NCI-H1048 (cell line): ENCODE results near the gene FAM174C.

Experiments used
- DNase-seq: peaks from one replicate; lab custom pipeline; 2025; lab: John Stamatoyannopoulos, UW

The FAM174C gene

DNA sequence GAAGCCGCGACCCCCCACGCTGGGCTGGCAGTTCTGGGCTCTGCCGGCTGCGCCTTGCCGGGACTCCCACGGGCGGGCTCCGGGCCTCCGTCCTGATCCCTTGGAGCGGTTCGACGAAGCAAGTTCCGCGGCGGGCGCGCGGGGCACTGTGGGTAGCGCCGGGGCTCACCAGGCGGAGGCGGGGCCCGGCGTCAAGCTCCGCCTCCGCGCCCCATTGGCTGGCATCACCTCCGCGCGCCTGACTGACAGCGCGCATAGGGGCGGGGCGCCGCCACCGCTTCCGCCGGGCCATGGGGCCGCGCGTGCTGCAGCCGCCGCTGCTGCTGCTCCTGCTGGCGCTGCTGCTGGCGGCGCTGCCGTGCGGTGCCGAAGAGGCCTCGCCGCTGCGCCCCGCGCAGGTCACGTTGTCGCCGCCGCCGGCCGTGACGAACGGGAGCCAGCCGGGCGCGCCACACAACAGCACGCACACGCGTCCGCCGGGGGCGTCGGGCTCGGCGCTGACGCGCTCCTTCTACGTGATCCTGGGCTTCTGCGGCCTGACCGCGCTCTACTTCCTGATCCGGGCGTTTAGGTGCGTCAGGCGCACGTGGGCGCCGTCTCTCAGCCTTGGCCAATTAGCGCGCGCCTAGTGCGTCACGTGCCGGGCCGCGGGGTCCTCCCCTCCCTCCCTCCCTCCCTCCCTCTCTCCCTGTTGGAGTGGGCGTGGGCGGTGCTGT lies at the start of gene FAM174C:
Gene FAM174C, plus strand, starts transcription at position 271 of the 716 bp plus-strand sequence. Its CDS starts 20 bp downstream, at position 291.
- DNase-seq: peak; percentile 94

- no peak for DNase-seq
Measured at GRCh38 chr19:1226227-1226518, 49.2 kb upstream of the FAM174C start.

- DNase-seq: no peak
Measured at GRCh38 chr19:1226522-1227303, 48.6 kb upstream of the FAM174C start.

DNA sequence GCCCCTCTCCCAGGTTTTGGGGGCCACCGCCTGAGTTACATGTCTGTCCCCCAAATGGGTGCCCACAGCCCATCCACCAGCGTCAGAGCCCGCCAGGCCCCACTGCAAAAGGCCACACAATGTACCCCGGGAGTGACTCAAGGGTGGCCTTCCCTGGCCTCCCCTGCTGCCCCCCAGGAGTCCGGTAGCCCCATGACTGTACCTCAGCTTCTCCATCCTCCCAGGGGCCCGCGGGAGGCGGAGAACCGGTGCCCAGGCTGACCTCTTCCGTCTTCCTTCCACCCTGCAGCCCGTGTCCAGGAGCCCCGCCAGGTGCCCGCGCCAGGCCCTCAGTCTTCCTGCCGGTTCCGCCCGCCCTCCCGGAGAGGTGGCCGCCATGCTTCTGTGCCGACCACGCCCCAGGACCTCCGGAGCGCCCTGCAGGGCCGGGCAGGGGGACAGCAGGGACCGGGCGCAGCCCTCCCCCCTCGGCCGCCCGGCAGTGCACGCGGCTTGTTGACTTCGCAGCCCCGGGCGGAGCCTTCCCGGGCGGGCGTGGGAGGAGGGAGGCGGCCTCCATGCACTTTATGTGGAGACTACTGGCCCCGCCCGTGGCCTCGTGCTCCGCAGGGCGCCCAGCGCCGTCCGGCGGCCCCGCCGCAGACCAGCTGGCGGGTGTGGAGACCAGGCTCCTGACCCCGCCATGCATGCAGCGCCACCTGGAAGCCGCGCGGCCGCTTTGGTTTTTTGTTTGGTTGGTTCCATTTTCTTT lies 47.9 kb upstream of the FAM174C start:
- no peak for DNase-seq

- no peak for DNase-seq
Measured at GRCh38 chr19:1228161-1228957, 47.0 kb upstream of the FAM174C start.

DNA sequence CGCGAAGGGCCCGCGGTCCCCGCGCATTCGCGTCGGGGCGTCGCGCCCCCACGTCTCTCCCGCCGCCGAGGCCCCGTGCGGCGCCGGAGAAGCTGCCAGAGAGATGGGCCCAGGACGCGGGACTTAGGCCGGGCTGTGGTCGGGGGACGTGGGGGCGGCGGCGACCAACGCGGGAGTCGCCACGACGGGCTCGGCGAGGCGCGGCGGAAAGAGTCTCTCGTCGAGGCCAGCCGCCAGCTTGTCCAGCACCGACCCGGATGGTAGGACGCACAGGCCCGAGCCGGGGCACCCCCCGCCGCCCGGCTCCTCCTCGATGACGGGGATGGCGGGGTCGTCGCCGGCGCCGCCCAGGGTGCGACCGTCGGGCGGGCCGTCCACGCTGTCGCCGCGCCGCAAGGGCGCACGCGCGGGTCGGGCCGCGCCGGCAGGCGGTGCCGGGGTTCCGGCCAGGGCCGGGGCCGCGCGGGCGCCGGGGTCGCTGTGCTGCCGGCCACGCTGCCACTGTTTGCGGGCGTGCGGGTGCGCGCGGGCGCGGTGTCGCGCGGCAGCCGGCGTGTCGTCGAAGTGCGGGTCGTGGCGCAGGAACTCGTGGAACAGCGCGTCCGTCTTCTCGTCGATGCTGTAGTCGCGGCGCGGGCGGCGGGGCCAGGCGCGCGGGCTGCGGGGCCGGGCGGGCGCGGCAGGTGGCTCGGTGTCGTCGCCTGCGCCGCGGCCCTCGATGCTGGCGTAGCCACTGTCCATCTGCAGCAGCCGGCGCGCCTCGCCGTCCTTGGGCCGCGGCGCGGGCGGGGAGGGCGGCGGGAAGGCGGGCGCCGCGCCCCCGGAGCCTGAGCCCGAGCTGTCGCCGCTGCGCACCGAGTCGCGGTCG lies 46.0 kb upstream of the FAM174C start:
- no peak for DNase-seq

GRCh38 chr19:1229924-1230782 lies 45.2 kb upstream of the FAM174C start:
- DNase-seq: no peak

GRCh38 chr19:1230783-1231489 lies 44.4 kb upstream of the FAM174C start:
- no peak for DNase-seq

- no peak for DNase-seq
Measured at GRCh38 chr19:1231729-1232637, 43.3 kb upstream of the FAM174C start.

GRCh38 chr19:1232652-1233072 lies 42.7 kb upstream of the FAM174C start:
- DNase-seq: no peak

DNA sequence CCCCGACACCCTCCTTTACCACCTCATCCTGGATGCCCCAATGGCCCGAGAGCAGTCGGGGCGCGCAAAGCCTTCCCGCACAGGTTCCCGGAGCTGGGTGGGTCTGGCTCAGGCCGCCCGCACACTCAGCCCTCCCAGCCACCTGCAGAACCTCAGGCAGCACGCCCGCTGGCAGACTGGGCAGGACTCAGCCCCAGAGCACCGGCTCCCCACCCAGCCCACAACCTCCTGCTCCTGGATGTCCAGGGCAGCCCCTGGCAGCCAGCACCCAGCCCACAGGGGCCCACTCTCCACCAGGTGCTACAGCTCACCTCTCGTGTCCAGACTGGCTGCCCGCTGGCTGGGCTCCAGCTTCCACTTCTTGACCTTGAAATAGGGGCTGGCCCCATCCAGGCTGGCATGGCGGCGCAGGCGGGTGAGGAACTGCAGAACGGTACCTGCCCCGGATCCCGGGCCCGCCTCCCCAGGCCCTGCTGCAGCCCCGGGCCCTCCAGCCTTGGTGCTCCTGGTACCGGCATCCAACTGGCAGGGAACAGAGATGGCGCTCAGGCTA lies 42.1 kb upstream of the FAM174C start:
- no peak for DNase-seq

GRCh38 chr19:1234051-1234954 lies 41.0 kb upstream of the FAM174C start:
- DNase-seq: no peak

DNA sequence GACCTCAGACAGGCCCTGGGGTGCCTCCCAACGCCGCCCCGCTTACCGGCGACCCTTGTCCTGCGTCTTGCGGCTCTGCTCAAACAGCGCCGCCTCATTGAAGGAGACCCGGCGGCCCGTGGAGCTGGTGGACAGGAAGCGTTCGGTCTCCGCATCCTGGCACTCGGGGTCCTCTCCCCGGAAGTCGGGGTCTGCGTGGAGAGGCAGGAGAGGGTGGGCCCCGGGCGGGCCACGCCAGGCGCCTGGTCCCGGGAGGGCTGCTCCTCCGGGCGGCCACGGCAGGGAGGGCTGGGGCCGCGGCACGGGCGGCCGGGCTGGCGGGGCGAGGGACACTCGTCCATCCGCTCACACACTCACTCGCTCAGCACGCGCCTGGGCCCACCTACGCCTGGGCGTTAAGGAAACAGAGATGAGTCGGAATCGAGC lies 40.4 kb upstream of the FAM174C start:
- DNase-seq: no peak

DNA sequence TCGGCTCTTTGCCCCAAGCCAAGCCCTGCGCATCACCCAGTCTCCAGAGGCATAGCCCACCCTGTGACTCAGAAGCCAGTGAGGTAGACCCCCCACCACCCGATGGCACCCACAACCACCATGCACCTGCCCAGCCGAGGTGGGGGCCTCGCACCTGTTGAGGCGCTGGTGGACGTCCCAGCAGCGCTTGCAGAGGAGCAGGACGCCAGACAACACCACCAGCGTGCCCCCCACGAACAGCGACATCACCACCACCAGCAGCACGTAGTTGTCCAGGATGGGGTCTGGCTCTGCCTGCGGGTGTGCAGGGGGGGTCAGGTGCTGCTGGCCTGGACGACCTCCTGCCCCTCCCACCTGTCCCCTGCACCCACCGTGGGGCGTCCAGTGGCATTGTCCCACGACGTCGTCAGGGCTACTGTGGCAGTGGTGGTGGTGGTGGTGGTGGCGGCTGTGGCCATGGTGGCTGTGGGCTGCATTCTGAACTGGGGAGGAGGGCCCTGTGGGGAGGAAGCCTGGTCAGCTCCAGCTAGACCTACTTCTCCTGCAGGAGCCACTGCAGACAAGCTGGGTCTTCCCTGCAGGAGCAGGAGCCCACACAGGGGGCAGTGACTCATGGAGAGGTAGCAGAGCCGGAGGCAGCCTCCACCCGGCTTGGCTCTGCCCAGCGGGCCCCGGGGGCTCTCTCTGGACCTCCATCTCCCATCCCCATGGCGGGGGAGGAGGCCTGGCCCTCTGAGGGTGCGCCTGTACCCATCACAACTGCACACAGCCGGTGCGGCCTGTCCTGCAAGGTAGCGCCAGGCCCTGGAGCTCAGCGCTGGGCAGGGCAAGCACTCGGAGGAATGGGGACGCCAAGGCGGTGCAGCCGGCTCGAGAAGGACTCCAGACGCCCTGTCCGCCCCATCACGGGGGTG lies 39.4 kb upstream of the FAM174C start:
- no peak for DNase-seq

- no peak for DNase-seq
Measured at GRCh38 chr19:1236576-1236975, 38.8 kb upstream of the FAM174C start.
